ENCODE measurements around the gene RNPEPL1. TPM values are rescaled to one million over a fixed set of nuclear protein-coding genes. Genes with fewer than 3 reads are reported as not detected.

RNPEPL1 gene
- total RNA-seq, 1 experiment from 2014 or later, result 101 TPM

GRCh38 chr2:240526521-240526920, 41.8 kb upstream of the RNPEPL1 start:
- Histone ChIP-seq H3K9me3 (ENCODE audit: insufficient read depth, low read depth) (peaks cover 6% of the 10 kb centered on the region; the same call in 1 of the 2 replicates), H4K20me1 (ENCODE audit: insufficient read depth) (0 out of 2 replicates have a peak, but pooled peaks cover 7% of the 10 kb centered on the region), H3K9me2 (ENCODE audit: insufficient read depth) (no peaks in the 10 kb centered on the region), H3K4me2 (no peak overlapping the region), H3F3A (ENCODE audit: insufficient read depth, low read depth) (no peaks in the 10 kb centered on the region), H3K79me2 (ENCODE audit: low read depth) (no peaks in the 10 kb centered on the region), H3K27me3 (ENCODE audit: insufficient read depth, low read depth) (no peaks in the 10 kb centered on the region), H2AFZ (no peak overlapping the region), H3K27ac (no peak overlapping the region), H3K36me3 (ENCODE audit: low read depth) (peaks cover 42% of the 10 kb centered on the region), H3K4me1 (replicated peaks; ENCODE audit: insufficient read depth) (no peaks in the 10 kb centered on the region), H3K4me3 (no peak overlapping the region)
- CTCF ChIA-PET, result no interaction called here
- TF ChIP-seq EZH2 (IDR thresholded peaks at IDR 0.05; ENCODE audit: low read depth), result no peak
- no peak for TF ChIP-seq CTCF (conservative IDR thresholded peaks at IDR 0.05)
- intact Hi-C loops (cut with micrococcal nuclease; ENCODE audit: unreplicated experiment), result no loop called here
- DNase-seq, result no peak
- BruUV-seq (replicated peaks), result no TSS peak
- POLR2A ChIA-PET (ENCODE audit: unreplicated experiment), result no interaction called here

- TF ChIP-seq CTCF (conservative IDR thresholded peaks at IDR 0.05) (no peak), EZH2 (IDR thresholded peaks at IDR 0.05; ENCODE audit: low read depth) (no peak)
- no peaks in the 10 kb centered on the region for H3K27me3 ChIP-seq (ENCODE audit: insufficient read depth, low read depth)
- 0 out of 2 replicates have a peak, but pooled peaks cover 4% of the 10 kb centered on the region for H3K79me2 ChIP-seq (ENCODE audit: low read depth)
- H3F3A ChIP-seq (ENCODE audit: insufficient read depth, low read depth), result 0 out of 2 replicates have a peak, but pooled peaks cover 1% of the 10 kb centered on the region
- no peak overlapping the region for H2AFZ ChIP-seq
- no peaks in the 10 kb centered on the region for H3K9me2 ChIP-seq (ENCODE audit: insufficient read depth)
- intact Hi-C loops (cut with micrococcal nuclease; ENCODE audit: unreplicated experiment), result no loop called here
- no peak overlapping the region for H3K4me3 ChIP-seq
- CTCF ChIA-PET, result no interaction called here
- DNase-seq, result no peak
- no peaks in the 10 kb centered on the region for H3K4me1 ChIP-seq (replicated peaks; ENCODE audit: insufficient read depth)
- H3K9me3 ChIP-seq (ENCODE audit: insufficient read depth, low read depth), result peaks cover 13% of the 10 kb centered on the region; the same call in 1 of the 2 replicates
- H3K36me3 ChIP-seq (ENCODE audit: low read depth), result peaks cover 47% of the 10 kb centered on the region
- H3K27ac ChIP-seq, result no peak overlapping the region
- H4K20me1 ChIP-seq (ENCODE audit: insufficient read depth), result 0 out of 2 replicates have a peak, but pooled peaks cover 4% of the 10 kb centered on the region
- no TSS peak for BruUV-seq (replicated peaks)
- POLR2A ChIA-PET (ENCODE audit: unreplicated experiment), result no interaction called here
- H3K4me2 ChIP-seq, result no peak overlapping the region
Observed at GRCh38 chr2:240527153-240527750, 41.0 kb upstream of the RNPEPL1 start.

GRCh38 chr2:240528406-240529040, 39.8 kb upstream of the RNPEPL1 start:
- TF ChIP-seq EZH2 (IDR thresholded peaks at IDR 0.05; ENCODE audit: low read depth) (no peak), CTCF (conservative IDR thresholded peaks at IDR 0.05) (no peak)
- H3K4me1 ChIP-seq (replicated peaks; ENCODE audit: insufficient read depth), result no peaks in the 10 kb centered on the region
- DNase-seq, result no peak
- CTCF ChIA-PET, result no interaction called here
- H3K27me3 ChIP-seq (ENCODE audit: insufficient read depth, low read depth), result no peaks in the 10 kb centered on the region
- no TSS peak for BruUV-seq (replicated peaks)
- H3K9me3 ChIP-seq (ENCODE audit: insufficient read depth, low read depth), result peaks cover 16% of the 10 kb centered on the region; the same call in 1 of the 2 replicates
- H3F3A ChIP-seq (ENCODE audit: insufficient read depth, low read depth), result peaks cover 5% of the 10 kb centered on the region; the same call in 1 of the 2 replicates
- H3K9me2 ChIP-seq (ENCODE audit: insufficient read depth), result no peaks in the 10 kb centered on the region
- H2AFZ ChIP-seq, result no peak overlapping the region
- H4K20me1 ChIP-seq (ENCODE audit: insufficient read depth), result 0 out of 2 replicates have a peak, but pooled peaks cover 4% of the 10 kb centered on the region
- POLR2A ChIA-PET (ENCODE audit: unreplicated experiment), result no interaction called here
- H3K27ac ChIP-seq, result no peak overlapping the region
- 0 out of 2 replicates have a peak, but pooled peaks cover 9% of the 10 kb centered on the region for H3K79me2 ChIP-seq (ENCODE audit: low read depth)
- intact Hi-C loops (cut with micrococcal nuclease; ENCODE audit: unreplicated experiment), result no loop called here
- H3K36me3 ChIP-seq (ENCODE audit: low read depth), result peaks cover 44% of the 10 kb centered on the region
- no peak overlapping the region for H3K4me2 ChIP-seq
- H3K4me3 ChIP-seq, result no peak overlapping the region
